Measurements from ENCODE around the gene ABHD4.

GRCh38 chr14:22566845-22567244, 31.3 kb upstream of the ABHD4 start:
- TF ChIP-seq CTCF (IDR thresholded peaks at IDR 0.05), result no peak
- no peak for TF ChIP-seq POLR2A (IDR thresholded peaks at IDR 0.05; ENCODE audit: low read depth)
